HCT116 (cell line): ENCODE data around the gene DUSP2. TPM values are rescaled to one million over a fixed set of nuclear protein-coding genes. Genes with fewer than 3 reads are reported as not detected.

ENCODE experiments used
- ATAC-seq: fragments of 200-7000 bp; cut with Tn5 transposase; 2 replicates; pipeline ENCODE4 v1.9.1; 2020; ENCODE audit warnings: mild to moderate bottlenecking, moderate library complexity
- BruUV-seq: library from RNA; stranded (reverse); fragments of 400-500 nt; replicated peaks from 2 replicates; lab custom pipeline; 2021; lab: Mats Ljungman, UMichigan
- CTCF ChIA-PET: fragments of 300-600 bp; sonication (Branson Sonifier 250); formaldehyde crosslinking; loops from one replicate; lab custom pipeline; 2021; ENCODE audit warnings: antibody characterized with exemption; lab: Charles Lee
- POLR2A ChIA-PET: fragments of 300-600, 350-600 bp; sonication (Branson Sonifier 250); formaldehyde crosslinking; loops from one replicate; lab custom pipeline; 2021; ENCODE audit warnings: antibody characterized with exemption; lab: Charles Lee
- RAD21 ChIA-PET, 2 experiments: fragments of 300-600 bp; sonication (Branson Sonifier 250); formaldehyde crosslinking; loops; one replicate each; lab custom pipeline; 2023; ENCODE audit warnings: low total read pairs in 2 of 2; ENCODE audit not compliant: uncharacterized antibody in 2 of 2, unreplicated experiment in 2 of 2, low non-redundant PET in 1 of 2; lab: Charles Lee
- DNase-seq: peaks from one replicate; pipeline ENCODE4 v3.0.0-alpha.2; 2010; ENCODE audit warnings: low read depth, low spot score
- H2AFZ ChIP-seq: fragments of 200-600 bp; shearing (Covaris generic), sonication (generic); 2 replicates; pipeline ENCODE4 v1.6.1; 2017; ENCODE audit warnings: low read depth, mixed run types, mixed read lengths, antibody characterized with exemption, low read length; ENCODE audit not compliant: poor library complexity, severe bottlenecking
- H3K27ac ChIP-seq: 2 replicates; pipeline ENCODE4 v1.5.1; 2012; ENCODE audit warnings: low read depth, low read length
- H3K27me3 ChIP-seq: fragments of 200-600 bp; sonication (generic); 2 replicates; pipeline ENCODE4 v1.6.1; 2016; ENCODE audit warnings: mixed run types, low read length, mixed read lengths; ENCODE audit not compliant: insufficient read depth
- H3K36me3 ChIP-seq, 2 experiments: fragments of 200-500 bp in 1 of 2; fragments of 200-600 bp in 1 of 2; sonication (Bioruptor generic) in 1 of 2; sonication (generic) in 1 of 2; 2 replicates each; pipeline versions ENCODE4 v1.5.1 to v1.6.1; 2014 to 2016; ENCODE audit warnings: low read length in 2 of 2, inconsistent platforms in 1 of 2, mixed read lengths in 1 of 2, mixed run types in 1 of 2; ENCODE audit not compliant: insufficient read depth in 2 of 2, control insufficient read depth in 1 of 2
- H3K4me1 ChIP-seq, 2 experiments: fragments of 200-600 bp in 1 of 2; sonication (generic) in 1 of 2; 2 replicates each; pipeline versions ENCODE4 v1.5.1 to v1.6.1; 2012 to 2017; ENCODE audit warnings: low read length in 2 of 2, inconsistent platforms in 1 of 2, mild to moderate bottlenecking in 1 of 2, mixed read lengths in 1 of 2, mixed run types in 1 of 2, moderate library complexity in 1 of 2; ENCODE audit not compliant: insufficient read depth in 2 of 2, control insufficient read depth in 1 of 2
- H3K4me2 ChIP-seq: fragments of 200-600 bp; sonication (generic); 2 replicates; pipeline ENCODE4 v1.6.1; 2017; ENCODE audit warnings: mixed run types, low read length, mixed read lengths
- H3K4me3 ChIP-seq, 2 experiments: fragments of 200-600 bp in 1 of 2; sonication (generic) in 1 of 2; replicated peaks in 1 of 2; 2 replicates each; pipeline ENCODE4 v1.5.1; 2011 to 2016; ENCODE audit warnings: low read length in 2 of 2, control low read depth in 1 of 2, low read depth in 1 of 2, mild to moderate bottlenecking in 1 of 2, mixed read lengths in 1 of 2, mixed run types in 1 of 2
- H3K79me2 ChIP-seq: fragments of 200-600 bp; sonication (generic); 2 replicates; pipeline ENCODE4 v1.6.1; 2017; ENCODE audit warnings: mild to moderate bottlenecking, mixed run types, low read length, moderate library complexity, mixed read lengths; ENCODE audit not compliant: insufficient read depth
- H3K9ac ChIP-seq: fragments of 200-600 bp; sonication (generic); 2 replicates; pipeline ENCODE4 v1.6.1; 2016; ENCODE audit warnings: low read length, mixed read lengths
- H3K9me2 ChIP-seq: fragments of 200-600 bp; sonication (generic), shearing (Covaris generic); 2 replicates; pipeline ENCODE4 v1.6.1; 2017; ENCODE audit warnings: mixed run types, mild to moderate bottlenecking, moderate library complexity; ENCODE audit not compliant: insufficient read depth
- H3K9me3 ChIP-seq, 2 experiments: fragments of 200-500 bp in 1 of 2; fragments of 200-600 bp in 1 of 2; sonication (Bioruptor generic) in 1 of 2; sonication (generic) in 1 of 2; 2 replicates each; pipeline ENCODE4 v1.6.1; 2014 to 2017; ENCODE audit warnings: low read length in 2 of 2, mixed read lengths in 2 of 2, inconsistent platforms in 1 of 2, low read depth in 1 of 2, mild to moderate bottlenecking in 1 of 2, mixed run types in 1 of 2, moderate library complexity in 1 of 2; ENCODE audit not compliant: control insufficient read depth in 1 of 2, insufficient read depth in 1 of 2
- H4K20me1 ChIP-seq: fragments of 200-600 bp; sonication (generic), shearing (Covaris generic); 2 replicates; pipeline ENCODE4 v1.6.1; 2017; ENCODE audit warnings: mixed run types, mild to moderate bottlenecking, moderate library complexity; ENCODE audit not compliant: insufficient read depth
- CBX3 ChIP-seq: IDR thresholded peaks from 2 replicates; pipeline ENCODE4 v1.6.1; 2012; ENCODE audit warnings: low read depth
- EZH2phosphoT487 ChIP-seq: fragments of 200-600 bp; IDR thresholded peaks from 2 replicates; pipeline ENCODE4 v1.6.1; 2018; ENCODE audit warnings: antibody characterized with exemption, borderline replicate concordance
- ZFX ChIP-seq: fragments of 450-650 bp; IDR thresholded peaks from 2 replicates; pipeline ENCODE4 v1.6.1; 2017
- intact Hi-C: fragments of 100-400 bp; cut with micrococcal nuclease; formaldehyde crosslinking; loops from 2 replicates; pipeline ENCODE4 v1.10.0; 2022
- total RNA-seq: library from RNA; stranded (reverse); gene quantifications from one replicate; pipeline ENCODE4 v1.2.1, GENCODE V29; 2021; ENCODE audit not compliant: unreplicated experiment
- TF ChIP-seq, protein P1 (sequence below): IDR thresholded peaks from 2 replicates; pipeline ENCODE4 v1.6.1; 2012; ENCODE audit warnings: low read depth

The DUSP2 gene
- total RNA-seq, 1 experiment from 2014 or later, result 24.5 TPM

DNA sequence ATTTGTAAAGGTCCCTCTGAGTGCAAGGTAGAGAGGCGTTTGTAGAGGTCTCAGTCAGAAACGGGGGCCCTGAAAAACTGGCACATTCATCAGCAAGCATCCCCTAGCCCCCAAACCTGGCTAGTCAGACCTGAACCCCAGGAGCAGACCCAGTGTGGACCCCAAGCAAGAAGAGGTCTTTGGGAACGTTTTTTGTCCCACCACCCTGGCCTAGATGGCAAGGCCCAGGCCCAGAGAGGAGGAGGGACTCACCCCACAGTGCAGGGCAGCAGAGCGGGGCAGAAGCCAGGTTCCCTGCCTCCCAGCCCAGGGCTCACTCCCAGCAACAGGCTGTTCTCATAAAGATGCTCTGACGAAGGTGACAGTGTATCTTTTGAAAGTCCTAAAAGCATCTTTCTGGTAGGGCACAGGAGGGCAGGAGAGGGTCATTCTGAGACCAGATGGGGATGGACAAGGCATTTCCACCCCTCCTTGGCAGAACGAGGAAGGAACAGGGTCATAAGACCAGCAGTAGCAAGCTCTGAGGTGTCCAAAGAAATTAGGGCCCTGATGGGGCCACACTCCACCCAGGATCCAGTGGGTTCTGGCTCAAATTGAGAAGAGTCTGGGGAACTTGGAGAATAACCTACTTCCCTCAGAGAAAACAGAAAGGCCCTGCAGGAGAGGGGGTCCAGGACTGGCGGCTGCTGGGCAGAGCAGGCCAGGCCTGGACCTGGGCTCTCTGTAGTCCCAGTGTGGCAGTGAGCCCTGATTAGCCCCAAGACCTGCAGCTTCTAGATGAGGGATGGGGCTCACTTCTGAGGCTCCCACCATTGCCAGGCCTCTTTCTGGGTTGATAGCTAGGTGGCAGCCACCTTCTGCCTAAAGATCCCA is 47.1 kb downstream of the DUSP2 start:
- Histone ChIP-seq H3K4me3 (no peak overlapping the region), H3K9ac (no peak overlapping the region), H3K4me1 (no peaks in the 10 kb centered on the region), H4K20me1 (no peaks in the 10 kb centered on the region), H3K36me3 (no peaks in the 10 kb centered on the region), H3K79me2 (no peaks in the 10 kb centered on the region), H3K27me3 (no peaks in the 10 kb centered on the region), H2AFZ (no peak overlapping the region), H3K4me2 (no peak overlapping the region), H3K27ac (no peak overlapping the region), H3K9me3 (no peaks in the 10 kb centered on the region), H3K9me2 (no peaks in the 10 kb centered on the region)
- POLR2A ChIA-PET, result no interaction called here
- intact Hi-C loops, result no loop called here
- CTCF ChIA-PET, result no interaction called here
- DNase-seq, result no peak
- ATAC-seq, result no peak
- no TSS peak for BruUV-seq
- TF ChIP-seq ZFX, result no peak
- RAD21 ChIA-PET, result no interaction called here

DNA sequence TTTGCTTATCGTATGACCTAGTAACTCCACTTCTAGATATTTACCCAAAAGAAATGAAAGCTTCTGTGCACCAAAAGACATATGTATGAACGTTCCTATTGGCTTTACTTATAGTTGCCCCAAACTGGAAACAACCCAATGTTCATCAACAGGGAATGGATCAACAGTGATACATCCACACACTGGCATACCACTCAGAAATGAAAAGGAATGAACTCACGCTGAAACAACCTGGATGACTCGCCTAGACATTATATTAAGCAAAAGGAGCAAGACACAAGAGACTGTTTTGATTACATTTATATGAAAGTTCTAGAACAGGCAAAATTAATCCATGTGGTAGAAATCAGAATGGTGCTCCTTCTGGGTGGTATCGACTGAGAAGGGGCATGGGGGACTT is 47.8 kb downstream of the DUSP2 start:
- no peak overlapping the region for H3K4me2 ChIP-seq
- BruUV-seq, result no TSS peak
- POLR2A ChIA-PET, result no interaction called here
- H3K36me3 ChIP-seq, result no peaks in the 10 kb centered on the region
- no peaks in the 10 kb centered on the region for H3K79me2 ChIP-seq
- H3K27ac ChIP-seq, result no peak overlapping the region
- H3K9me2 ChIP-seq, result no peaks in the 10 kb centered on the region
- H3K27me3 ChIP-seq, result no peaks in the 10 kb centered on the region
- TF ChIP-seq EZH2phosphoT487 (no peak), CBX3 (no peak)
- TF ChIP-seq, protein P1, sequence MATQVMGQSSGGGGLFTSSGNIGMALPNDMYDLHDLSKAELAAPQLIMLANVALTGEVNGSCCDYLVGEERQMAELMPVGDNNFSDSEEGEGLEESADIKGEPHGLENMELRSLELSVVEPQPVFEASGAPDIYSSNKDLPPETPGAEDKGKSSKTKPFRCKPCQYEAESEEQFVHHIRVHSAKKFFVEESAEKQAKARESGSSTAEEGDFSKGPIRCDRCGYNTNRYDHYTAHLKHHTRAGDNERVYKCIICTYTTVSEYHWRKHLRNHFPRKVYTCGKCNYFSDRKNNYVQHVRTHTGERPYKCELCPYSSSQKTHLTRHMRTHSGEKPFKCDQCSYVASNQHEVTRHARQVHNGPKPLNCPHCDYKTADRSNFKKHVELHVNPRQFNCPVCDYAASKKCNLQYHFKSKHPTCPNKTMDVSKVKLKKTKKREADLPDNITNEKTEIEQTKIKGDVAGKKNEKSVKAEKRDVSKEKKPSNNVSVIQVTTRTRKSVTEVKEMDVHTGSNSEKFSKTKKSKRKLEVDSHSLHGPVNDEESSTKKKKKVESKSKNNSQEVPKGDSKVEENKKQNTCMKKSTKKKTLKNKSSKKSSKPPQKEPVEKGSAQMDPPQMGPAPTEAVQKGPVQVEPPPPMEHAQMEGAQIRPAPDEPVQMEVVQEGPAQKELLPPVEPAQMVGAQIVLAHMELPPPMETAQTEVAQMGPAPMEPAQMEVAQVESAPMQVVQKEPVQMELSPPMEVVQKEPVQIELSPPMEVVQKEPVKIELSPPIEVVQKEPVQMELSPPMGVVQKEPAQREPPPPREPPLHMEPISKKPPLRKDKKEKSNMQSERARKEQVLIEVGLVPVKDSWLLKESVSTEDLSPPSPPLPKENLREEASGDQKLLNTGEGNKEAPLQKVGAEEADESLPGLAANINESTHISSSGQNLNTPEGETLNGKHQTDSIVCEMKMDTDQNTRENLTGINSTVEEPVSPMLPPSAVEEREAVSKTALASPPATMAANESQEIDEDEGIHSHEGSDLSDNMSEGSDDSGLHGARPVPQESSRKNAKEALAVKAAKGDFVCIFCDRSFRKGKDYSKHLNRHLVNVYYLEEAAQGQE, result no peak
- TF ChIP-seq, all 23 proteins: peak for 0
- no peak overlapping the region for H3K9ac ChIP-seq
- no peak overlapping the region for H3K4me3 ChIP-seq
- no peaks in the 10 kb centered on the region for H4K20me1 ChIP-seq
- H3K9me3 ChIP-seq, result no peaks in the 10 kb centered on the region
- no peak overlapping the region for H2AFZ ChIP-seq
- intact Hi-C loops, result no loop called here
- ChIA-PET CTCF (no interaction called here), RAD21 (no interaction called here)
- H3K4me1 ChIP-seq, result peaks cover 0 to 1% of the 10 kb centered on the region in 2 experiments; a peak in 1 of 4 replicates
- no peak for ATAC-seq
- no peak for DNase-seq
